IMR-90 (cell line): ENCODE measurements around the gene USP6NL. TPM values are rescaled to one million over a fixed set of nuclear protein-coding genes. Genes with fewer than 3 reads are reported as not detected.

Experiments used
- ATAC-seq: fragments of 200-7000 bp; cut with Tn5 transposase; 2 replicates; pipeline ENCODE4 v1.9.1; 2020; ENCODE audit warnings: low read depth, mild to moderate bottlenecking, moderate library complexity
- BruUV-seq: library from RNA; stranded (reverse); fragments of 400-500 nt; replicated peaks from 2 replicates; lab custom pipeline; 2021; lab: Mats Ljungman, UMichigan
- CTCF ChIA-PET: fragments of 300-600 bp; formaldehyde crosslinking; extraction: SDS; loops from one replicate; lab custom pipeline; 2021; ENCODE audit warnings: antibody characterized with exemption; lab: Yijun Ruan, JAX
- POLR2A ChIA-PET: fragments of 300-600 bp; sonication (Branson Sonifier 250); formaldehyde crosslinking; loops from one replicate; lab custom pipeline; 2022; ENCODE audit warnings: antibody characterized with exemption; ENCODE audit not compliant: unreplicated experiment; lab: Charles Lee
- DNase-seq: peaks from one replicate; pipeline ENCODE4 v3.0.0; 2013
- H2AFZ ChIP-seq: replicated peaks from 2 replicates; pipeline ENCODE3; 2013; ENCODE audit warnings: low read length, mild to moderate bottlenecking; ENCODE audit not compliant: poor library complexity
- H2AK5ac ChIP-seq: 2 replicates; pipeline ENCODE4 v1.6.1; 2013; ENCODE audit warnings: low read depth, low read length, inconsistent platforms
- H2AK9ac ChIP-seq: replicated peaks from 2 replicates; pipeline ENCODE3; 2013; ENCODE audit warnings: mild to moderate bottlenecking, low read depth, low read length, moderate library complexity; ENCODE audit not compliant: poor library complexity
- H2BK120ac ChIP-seq: 2 replicates; pipeline ENCODE4 v1.6.1; 2013; ENCODE audit warnings: low read depth, low read length, inconsistent platforms
- H2BK15ac ChIP-seq: 3 replicates; pipeline ENCODE4 v1.6.1; 2013; ENCODE audit warnings: low read depth, low read length, inconsistent platforms
- H2BK20ac ChIP-seq: 2 replicates; pipeline ENCODE4 v1.6.1; 2013; ENCODE audit warnings: low read depth, mild to moderate bottlenecking, inconsistent platforms, low read length, moderate library complexity
- H2BK5ac ChIP-seq: 2 replicates; pipeline ENCODE4 v1.6.1; 2013; ENCODE audit warnings: mild to moderate bottlenecking, low read depth, low read length, inconsistent platforms; ENCODE audit not compliant: poor library complexity, severe bottlenecking
- H3K14ac ChIP-seq: replicated peaks from 2 replicates; pipeline ENCODE4 v1.6.1; 2013; ENCODE audit warnings: low read depth, low read length, inconsistent platforms
- H3K18ac ChIP-seq: 2 replicates; pipeline ENCODE4 v1.6.1; 2013; ENCODE audit warnings: low read depth, low read length, control low read depth
- H3K23ac ChIP-seq: 2 replicates; pipeline ENCODE4 v1.6.1; 2013; ENCODE audit warnings: low read depth, low read length, inconsistent platforms
- H3K27ac ChIP-seq: 2 replicates; pipeline ENCODE4 v1.5.1; 2013; ENCODE audit warnings: mild to moderate bottlenecking, control low read depth, low read length; ENCODE audit not compliant: insufficient read depth
- H3K27me3 ChIP-seq: 2 replicates; pipeline ENCODE4 v1.6.1; 2013; ENCODE audit warnings: low read length; ENCODE audit not compliant: control insufficient read depth, insufficient read depth
- H3K36me3 ChIP-seq: 2 replicates; pipeline ENCODE4 v1.6.1; 2013; ENCODE audit warnings: low read length, mixed read lengths; ENCODE audit not compliant: control insufficient read depth, insufficient read depth
- H3K4ac ChIP-seq: 2 replicates; pipeline ENCODE4 v1.6.1; 2013; ENCODE audit warnings: low read depth, low read length, inconsistent platforms
- H3K4me1 ChIP-seq: 2 replicates; pipeline ENCODE4 v1.6.1; 2013; ENCODE audit warnings: low read length, mixed read lengths; ENCODE audit not compliant: control insufficient read depth, insufficient read depth
- H3K4me2 ChIP-seq: 2 replicates; pipeline ENCODE4 v1.6.1; 2013; ENCODE audit warnings: low read depth, mild to moderate bottlenecking, control low read depth, low read length, moderate library complexity
- H3K4me3 ChIP-seq: 2 replicates; pipeline ENCODE4 v1.5.1; 2013; ENCODE audit warnings: low read depth, mild to moderate bottlenecking, control low read depth, low read length, moderate library complexity; ENCODE audit not compliant: insufficient read depth
- H3K56ac ChIP-seq: 2 replicates; pipeline ENCODE4 v1.6.1; 2013; ENCODE audit warnings: low read length, inconsistent platforms; ENCODE audit not compliant: insufficient read depth; ENCODE audit errors: extremely low read depth
- H3K79me1 ChIP-seq, 2 experiments: 2 replicates each; pipeline ENCODE4 v1.6.1; 2013; ENCODE audit warnings: low read length in 2 of 2, inconsistent platforms in 1 of 2, low read depth in 1 of 2
- H3K9ac ChIP-seq: 2 replicates; pipeline ENCODE4 v1.6.1; 2013; ENCODE audit warnings: low read depth, low read length, control low read depth
- H3K9me1 ChIP-seq: 2 replicates; pipeline ENCODE4 v1.6.1; 2013; ENCODE audit warnings: low read length, inconsistent platforms; ENCODE audit not compliant: insufficient read depth
- H3K9me3 ChIP-seq: 2 replicates; pipeline ENCODE4 v1.6.1; 2013; ENCODE audit warnings: low read length; ENCODE audit not compliant: control insufficient read depth, insufficient read depth
- H4K20me1 ChIP-seq: 2 replicates; pipeline ENCODE4 v1.6.1; 2013; ENCODE audit warnings: low read length, inconsistent platforms; ENCODE audit not compliant: insufficient read depth
- H4K5ac ChIP-seq: 2 replicates; pipeline ENCODE4 v1.6.1; 2013; ENCODE audit warnings: mild to moderate bottlenecking, low read depth, low read length, control low read depth
- H4K8ac ChIP-seq, 2 experiments: 2 replicates each; pipeline ENCODE4 v1.6.1; 2013; ENCODE audit warnings: low read depth in 2 of 2, low read length in 2 of 2, control low read depth in 1 of 2, inconsistent platforms in 1 of 2
- H4K91ac ChIP-seq: 2 replicates; pipeline ENCODE4 v1.6.1; 2013; ENCODE audit warnings: low read depth, low read length, inconsistent platforms; ENCODE audit not compliant: insufficient read depth
- CEBPB ChIP-seq: IDR thresholded peaks from 2 replicates; pipeline ENCODE4 v1.6.1; 2012; ENCODE audit warnings: low read depth, low read length, improper control_type of control experiment
- MAFK ChIP-seq: IDR thresholded peaks from 2 replicates; pipeline ENCODE4 v1.6.1; 2012; ENCODE audit warnings: low read depth, low read length, improper control_type of control experiment
- MXI1 ChIP-seq: IDR thresholded peaks from 2 replicates; pipeline ENCODE4 v1.6.1; 2012; ENCODE audit warnings: low read depth, mild to moderate bottlenecking, low read length, moderate library complexity, borderline replicate concordance
- POLR2A ChIP-seq: IDR thresholded peaks from 2 replicates; pipeline ENCODE4 v1.6.1; 2012; ENCODE audit warnings: mild to moderate bottlenecking, low read depth, low read length
- RAD21 ChIP-seq: IDR thresholded peaks from 2 replicates; pipeline ENCODE4 v1.6.1; 2012; ENCODE audit warnings: low read length, improper control_type of control experiment
- WGBS, 2 experiments: methylation state at CpG; one replicate each; pipeline versions ENCODE4 v1.1.5 to v1.1.7; 2013; ENCODE audit warnings: missing lambda C conversion rate in 2 of 2; ENCODE audit not compliant: insufficient read length in 1 of 2; ENCODE audit errors: extremely low coverage in 2 of 2; 5-methylcytosine and 5-hydroxymethylcytosine counted together
- dilution Hi-C: fragments of 300-500 bp; cut with HindIII; formaldehyde crosslinking; loops from one replicate; pipeline ENCODE4 v1.14.3; 2018; ENCODE audit warnings: low sequenced_read_pairs; ENCODE audit not compliant: unreplicated experiment
- in situ Hi-C: fragments of 300-500 bp; cut with MboI; formaldehyde crosslinking; loops from 3 replicates; pipeline ENCODE4 v1.14.3; 2019; ENCODE audit warnings: low sequenced_read_pairs, inconsistent platforms, mixed read lengths
- intact Hi-C: fragments of 100-400 bp; cut with micrococcal nuclease; formaldehyde crosslinking; loops from 2 replicates; pipeline ENCODE4 v1.10.0; 2022
- polyA plus RNA-seq, 3 experiments: library from polyadenylated mRNA; depleted of rRNA; stranded (reverse); fragments of >200 nt; gene quantifications; 2 replicates each; pipeline ENCODE4 v1.2.3, GENCODE V29; 2012; ENCODE audit warnings: low replicate concordance in 1 of 3
- total RNA-seq: library from RNA; depleted of rRNA; stranded (reverse); fragments of >200 nt; gene quantifications from 2 replicates; pipeline ENCODE4 v1.2.3, GENCODE V29; 2012
- TF ChIP-seq, protein P1 (sequence below): fragments of 150-350 bp; IDR thresholded peaks from 2 replicates; pipeline ENCODE4 v1.6.1; 2017; ENCODE audit warnings: mild to moderate bottlenecking, antibody characterized with exemption, low read length, low read depth
- TF ChIP-seq, protein P2 (sequence below): fragments of 150-350 bp; IDR thresholded peaks from 2 replicates; pipeline ENCODE4 v1.6.1; 2016; ENCODE audit warnings: low read depth, mild to moderate bottlenecking, low read length, moderate library complexity, borderline replicate concordance

USP6NL gene
- total and polyA plus RNA-seq, 2 of the 4 experiments (the other 2 are of a cell fraction), result 7.8 to 9.1 TPM

DNA sequence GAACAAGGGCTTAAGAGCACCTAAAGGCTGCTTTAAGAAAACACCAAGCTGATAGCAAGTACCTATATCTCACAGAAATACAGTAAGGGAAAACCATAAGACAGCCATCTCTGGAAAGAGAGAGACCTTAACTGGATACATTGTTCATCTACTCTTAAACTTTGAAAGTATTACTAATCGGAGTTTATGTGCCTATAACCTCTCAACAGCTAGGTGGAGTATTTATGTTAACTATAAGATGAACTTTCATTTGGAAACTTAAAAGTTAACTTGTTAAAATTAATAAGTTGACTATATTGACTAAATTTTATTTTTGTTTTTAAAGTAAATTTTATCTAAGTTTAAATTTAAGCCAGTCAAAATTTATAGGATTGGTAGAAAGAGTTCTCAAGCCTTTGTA lies 90.6 kb downstream of the USP6NL start:
- intact Hi-C loops (no loop called here), in situ Hi-C loops (no loop called here), dilution Hi-C loops (no loop called here)
- BruUV-seq, result no TSS peak
- Histone ChIP-seq H2AFZ (no peak overlapping the region), H2BK120ac (no peak overlapping the region), H4K91ac (no peak overlapping the region), H3K9me1 (0 out of 2 replicates have a peak, but pooled peaks cover 2% of the 10 kb centered on the region), H3K79me1 (peaks cover 2% of the 10 kb centered on the region in 2 experiments; a peak in 2 of 4 replicates), H3K4me3 (no peak overlapping the region), H2AK9ac (no peak overlapping the region), H3K9ac (no peak overlapping the region), H2BK5ac (no peak overlapping the region), H3K36me3 (no peaks in the 10 kb centered on the region), H3K4me2 (no peak overlapping the region), H3K56ac (no peak overlapping the region), H2BK20ac (no peak overlapping the region), H3K18ac (no peak overlapping the region), H3K23ac (no peak overlapping the region), H3K27me3 (no peaks in the 10 kb centered on the region), H4K8ac (no peak overlapping the region), H4K20me1 (no peaks in the 10 kb centered on the region), H3K9me3 (no peaks in the 10 kb centered on the region), H2BK15ac (no peak overlapping the region), H4K5ac (no peak overlapping the region), H3K4me1 (0 out of 2 replicates have a peak, but pooled peaks cover 3% of the 10 kb centered on the region), H2AK5ac (no peak overlapping the region), H3K14ac (no peak overlapping the region), H3K4ac (no peak overlapping the region), H3K27ac (no peak overlapping the region)
- CTCF ChIA-PET, result no interaction called here
- DNase-seq (no peak), ATAC-seq (no peak)
- POLR2A ChIA-PET, result no interaction called here
- no CpG with 5 or more reads among the region's 1 CpG for WGBS, 2 experiments
- no peak for TF ChIP-seq CEBPB
- TF ChIP-seq MXI1, result no peak
- TF ChIP-seq RAD21, result no peak
- no peak for TF ChIP-seq MAFK
- TF ChIP-seq, protein P1, sequence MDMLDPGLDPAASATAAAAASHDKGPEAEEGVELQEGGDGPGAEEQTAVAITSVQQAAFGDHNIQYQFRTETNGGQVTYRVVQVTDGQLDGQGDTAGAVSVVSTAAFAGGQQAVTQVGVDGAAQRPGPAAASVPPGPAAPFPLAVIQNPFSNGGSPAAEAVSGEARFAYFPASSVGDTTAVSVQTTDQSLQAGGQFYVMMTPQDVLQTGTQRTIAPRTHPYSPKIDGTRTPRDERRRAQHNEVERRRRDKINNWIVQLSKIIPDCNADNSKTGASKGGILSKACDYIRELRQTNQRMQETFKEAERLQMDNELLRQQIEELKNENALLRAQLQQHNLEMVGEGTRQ, result no peak
- TF ChIP-seq POLR2A, result no peak
- TF ChIP-seq, protein P2, sequence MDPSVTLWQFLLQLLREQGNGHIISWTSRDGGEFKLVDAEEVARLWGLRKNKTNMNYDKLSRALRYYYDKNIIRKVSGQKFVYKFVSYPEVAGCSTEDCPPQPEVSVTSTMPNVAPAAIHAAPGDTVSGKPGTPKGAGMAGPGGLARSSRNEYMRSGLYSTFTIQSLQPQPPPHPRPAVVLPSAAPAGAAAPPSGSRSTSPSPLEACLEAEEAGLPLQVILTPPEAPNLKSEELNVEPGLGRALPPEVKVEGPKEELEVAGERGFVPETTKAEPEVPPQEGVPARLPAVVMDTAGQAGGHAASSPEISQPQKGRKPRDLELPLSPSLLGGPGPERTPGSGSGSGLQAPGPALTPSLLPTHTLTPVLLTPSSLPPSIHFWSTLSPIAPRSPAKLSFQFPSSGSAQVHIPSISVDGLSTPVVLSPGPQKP, result no peak
